Stimulated activated CD4-positive, alpha-beta T cell treated with anti-CD3 and anti-CD28 coated beads, Interleukin-1b, Interleukin-23, amount 100 ng/mL, for 1 hour (primary cell): Measurements from ENCODE around the gene TOM1.
"Not testable (repeated sequence)": the region's sequence is repeated elsewhere in the genome, so short reads cannot be mapped to it uniquely, and the experiment has no call there.

ENCODE experiments used
- DNase-seq, 2 donors: peaks; one replicate each; pipeline ENCODE4 v3.0.0-alpha.2; 2020; ENCODE audit warnings: low read depth in 2 of 2

The TOM1 gene

GRCh38 chr22:35345808-35346505 lies 46.3 kb downstream of the TOM1 start:
- DNase-seq: no peak

DNA sequence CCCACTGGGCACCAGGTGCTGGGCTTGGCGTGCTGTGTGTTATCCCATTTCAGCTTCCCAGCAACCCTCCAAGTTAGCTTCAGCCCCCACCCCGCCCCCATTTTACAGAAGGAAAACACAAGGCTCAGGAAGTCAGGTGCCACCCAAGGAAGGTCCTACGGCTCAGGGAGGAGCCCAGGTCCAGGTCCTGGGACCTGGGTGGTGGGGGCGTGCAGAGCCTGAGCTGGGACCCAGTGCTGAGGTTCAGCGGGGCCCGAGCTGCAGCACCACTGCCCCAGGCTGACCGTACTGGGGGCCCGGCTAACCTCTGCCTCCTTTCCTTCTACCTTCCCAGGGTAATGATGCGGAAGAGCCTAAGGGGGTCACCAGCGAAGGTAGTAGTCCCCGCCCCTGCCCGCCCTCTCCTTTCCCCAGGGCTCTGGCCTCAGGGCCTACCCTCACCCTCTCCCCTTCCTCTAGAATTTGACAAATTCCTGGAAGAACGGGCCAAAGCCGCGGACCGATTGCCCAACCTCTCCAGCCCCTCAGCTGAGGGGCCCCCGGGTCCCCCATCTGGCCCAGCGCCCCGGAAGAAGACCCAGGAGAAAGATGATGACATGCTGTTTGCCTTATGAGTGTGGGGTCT lies 47.0 kb downstream of the TOM1 start:
- DNase-seq: no peak

DNA sequence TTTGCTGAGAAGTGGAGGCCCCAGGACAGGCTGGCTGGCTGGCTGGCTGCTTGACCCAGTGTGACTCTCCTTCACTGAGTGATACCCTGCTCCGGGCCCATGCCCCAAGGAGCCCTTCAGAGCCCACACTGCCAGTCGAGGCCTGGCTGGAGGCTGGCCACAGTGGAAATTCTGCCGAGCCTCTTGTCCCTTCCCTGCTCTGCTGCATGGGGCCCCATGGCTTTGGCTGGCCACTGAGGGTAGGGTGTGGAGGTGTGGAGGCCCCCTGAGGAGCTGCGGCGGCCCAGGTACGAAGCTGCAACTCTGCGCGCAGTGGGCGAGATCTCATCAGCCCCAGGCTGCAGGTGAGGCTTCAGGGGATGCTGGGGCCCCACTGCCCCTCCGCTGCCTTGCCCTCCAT lies 47.8 kb downstream of the TOM1 start:
- DNase-seq: no peak

DNA sequence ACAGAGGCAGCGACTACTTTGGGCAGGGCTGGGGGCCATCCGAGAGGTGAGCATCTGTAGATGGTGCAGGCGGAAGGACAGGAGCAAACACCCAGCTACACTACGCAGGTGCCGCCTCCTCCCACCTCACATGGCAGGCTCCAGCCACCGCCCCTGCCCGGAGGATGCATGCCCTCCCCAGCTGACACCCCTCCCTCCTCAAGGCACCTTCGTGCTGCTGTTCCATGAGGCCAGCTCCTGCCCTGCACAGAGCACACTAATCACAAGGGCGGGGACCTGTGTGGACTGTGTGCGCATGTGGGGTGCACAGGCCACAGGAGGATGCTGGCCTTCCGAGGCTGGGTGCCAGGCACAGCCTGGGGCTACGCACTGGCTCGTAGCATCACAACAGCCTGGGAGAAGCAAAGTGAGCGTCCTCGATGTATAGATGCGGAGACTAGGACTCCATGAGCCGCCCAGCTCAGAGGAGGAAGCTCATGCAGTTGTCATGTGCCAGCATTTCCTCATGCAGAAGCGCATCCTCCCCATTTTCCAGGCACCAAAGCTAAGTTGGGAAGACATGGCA lies 48.4 kb downstream of the TOM1 start:
- no peak for DNase-seq

DNA sequence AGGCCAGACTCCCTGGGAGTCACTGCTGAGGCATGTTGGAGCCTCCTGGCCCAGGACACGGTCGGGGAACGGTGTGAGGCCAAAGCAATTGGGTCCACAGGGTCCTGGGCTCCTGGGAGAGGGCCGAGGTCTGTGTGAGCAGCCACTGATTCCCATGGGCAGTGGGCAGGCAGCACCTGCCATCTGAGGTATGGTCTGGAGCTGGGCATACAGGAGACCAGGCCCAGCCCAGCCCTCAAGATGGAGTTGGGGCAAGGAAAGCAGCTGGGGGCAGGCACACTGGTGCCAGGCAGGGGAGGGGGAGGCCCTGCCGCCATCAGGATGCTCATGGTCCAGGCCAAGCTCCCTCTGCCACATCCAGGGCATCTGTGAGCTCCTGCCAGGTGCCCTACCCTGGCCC lies 49.0 kb downstream of the TOM1 start:
- no peak for DNase-seq

DNA sequence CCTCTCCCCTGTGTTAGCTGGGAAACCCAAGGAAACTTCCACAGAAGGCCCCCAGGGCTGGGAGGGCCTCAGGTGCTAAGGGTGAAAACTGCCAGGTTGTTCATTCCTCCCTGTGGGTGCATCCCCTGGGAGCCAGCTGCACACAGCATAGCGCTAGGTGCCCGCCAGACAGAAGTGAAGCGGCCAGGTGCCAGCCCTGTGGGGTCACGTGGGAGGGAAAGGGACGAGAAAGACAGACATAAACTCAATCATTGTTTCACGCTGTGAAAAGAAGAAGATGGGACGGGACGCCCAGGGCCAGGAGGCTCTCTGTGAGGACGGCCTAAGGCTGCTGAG lies 49.6 kb downstream of the TOM1 start:
- DNase-seq: no peak

DNA sequence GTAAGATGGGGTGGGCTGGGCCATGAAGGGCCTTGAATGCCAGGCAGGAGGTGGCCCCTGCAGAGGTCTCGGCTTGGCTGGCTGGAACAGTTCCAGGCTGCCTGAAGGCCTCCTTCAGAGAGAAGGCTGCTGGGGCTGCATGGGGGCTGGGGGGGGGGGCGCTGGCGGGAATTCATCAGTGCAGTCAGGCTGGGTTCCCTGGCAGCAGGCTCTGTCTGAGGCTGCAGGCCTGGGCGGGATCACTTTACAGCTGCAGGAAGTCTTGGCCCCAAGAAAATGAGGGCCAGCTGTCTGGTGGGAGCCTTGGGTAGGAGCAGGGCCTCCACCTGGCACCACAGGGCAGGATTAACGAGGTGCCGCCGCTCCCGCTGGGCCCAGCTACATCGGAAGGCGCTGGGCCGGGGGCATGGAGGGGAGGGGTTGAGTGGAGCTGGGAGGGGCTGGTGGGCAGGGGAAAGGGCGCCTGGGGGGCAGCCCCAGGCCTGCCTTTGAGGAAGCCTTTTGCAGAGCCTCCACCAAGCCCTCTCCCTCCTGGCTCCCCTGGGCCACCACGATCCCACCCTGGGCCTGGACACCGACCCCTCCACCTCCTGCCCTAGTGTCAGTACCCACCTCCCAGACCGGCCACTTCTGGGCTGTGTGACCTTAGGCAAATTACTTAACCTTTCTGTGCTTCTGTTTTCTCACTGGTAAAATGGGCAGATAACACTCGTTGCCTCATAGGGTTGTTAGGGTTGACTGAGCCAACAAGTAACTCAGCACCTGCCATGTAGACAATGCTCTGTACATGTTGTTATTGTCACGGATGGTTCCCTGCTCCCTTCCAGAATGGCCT lies 50.2 kb downstream of the TOM1 start:
- no peak for DNase-seq

- peak; percentile 63 to 75 for DNase-seq
Observed at GRCh38 chr22:35350539-35351503, 51.1 kb downstream of the TOM1 start.

- peak in 1 of 2 donors; percentile 21 for DNase-seq
Observed at GRCh38 chr22:35352214-35353111, 52.8 kb downstream of the TOM1 start.

- no peak for DNase-seq
Observed at GRCh38 chr22:35353318-35353717, 53.6 kb downstream of the TOM1 start.

GRCh38 chr22:35354068-35354467 lies 54.4 kb downstream of the TOM1 start:
- DNase-seq: no peak

DNA sequence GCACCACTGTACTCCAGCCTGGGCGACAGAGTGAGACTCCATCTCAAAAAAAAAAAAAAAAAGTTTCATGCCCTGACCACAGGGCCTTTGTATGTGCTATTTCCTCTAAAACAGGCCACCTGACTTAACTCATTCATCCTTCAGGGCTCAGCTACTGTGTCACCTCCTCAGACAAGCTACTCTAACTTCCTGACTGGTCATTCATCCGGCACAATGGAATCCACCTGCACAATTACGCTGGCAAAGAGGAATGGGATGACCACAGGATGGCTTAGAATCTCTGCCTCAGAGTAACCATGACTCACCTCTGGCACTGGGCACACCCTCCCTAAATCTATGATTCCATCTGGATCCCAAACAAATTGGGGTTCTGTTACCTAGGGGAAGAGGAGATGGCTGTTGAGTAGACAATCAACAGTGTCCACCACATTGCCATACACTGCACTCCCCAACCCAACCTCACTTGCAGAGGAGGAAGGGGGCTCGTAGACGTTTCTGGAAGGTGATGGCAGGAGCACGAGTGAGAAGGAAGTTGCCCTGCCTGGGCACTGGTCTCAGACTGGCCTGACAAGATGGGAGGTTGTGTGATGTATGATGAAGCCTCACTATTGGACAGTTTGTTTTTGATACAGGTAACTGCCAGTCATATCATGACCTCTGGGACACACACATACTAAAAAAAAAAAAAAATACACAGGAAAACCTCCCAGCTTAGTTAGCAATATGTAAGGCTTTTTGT lies 58.4 kb downstream of the TOM1 start:
- no peak for DNase-seq

- DNase-seq: no peak
Observed at GRCh38 chr22:35359380-35360065, 59.8 kb downstream of the TOM1 start.

GRCh38 chr22:35361001-35361558 lies 61.4 kb downstream of the TOM1 start:
- DNase-seq: no peak

- no peak for DNase-seq
Observed at GRCh38 chr22:35363566-35364086, 63.9 kb downstream of the TOM1 start.

DNA sequence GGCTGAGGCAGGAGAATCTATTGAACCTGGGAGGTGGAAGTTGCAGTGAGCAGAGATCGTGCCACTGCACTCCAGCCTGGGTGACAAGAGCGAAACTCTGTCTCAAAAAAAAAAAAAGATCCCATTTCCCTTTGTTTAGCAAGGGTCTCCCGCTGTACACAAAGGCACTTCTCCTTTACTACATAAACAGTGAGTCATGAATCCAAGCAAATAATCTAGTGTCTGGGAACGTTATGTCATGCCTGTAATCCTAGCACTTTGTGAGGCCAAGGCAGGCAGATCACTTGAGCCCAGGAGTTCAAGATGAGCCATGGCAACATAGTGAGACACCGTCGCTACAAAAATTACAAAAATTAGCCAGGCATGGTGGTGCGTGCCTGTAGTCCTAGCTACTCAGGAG lies 64.5 kb downstream of the TOM1 start:
- DNase-seq: not testable (repeated sequence)

DNA sequence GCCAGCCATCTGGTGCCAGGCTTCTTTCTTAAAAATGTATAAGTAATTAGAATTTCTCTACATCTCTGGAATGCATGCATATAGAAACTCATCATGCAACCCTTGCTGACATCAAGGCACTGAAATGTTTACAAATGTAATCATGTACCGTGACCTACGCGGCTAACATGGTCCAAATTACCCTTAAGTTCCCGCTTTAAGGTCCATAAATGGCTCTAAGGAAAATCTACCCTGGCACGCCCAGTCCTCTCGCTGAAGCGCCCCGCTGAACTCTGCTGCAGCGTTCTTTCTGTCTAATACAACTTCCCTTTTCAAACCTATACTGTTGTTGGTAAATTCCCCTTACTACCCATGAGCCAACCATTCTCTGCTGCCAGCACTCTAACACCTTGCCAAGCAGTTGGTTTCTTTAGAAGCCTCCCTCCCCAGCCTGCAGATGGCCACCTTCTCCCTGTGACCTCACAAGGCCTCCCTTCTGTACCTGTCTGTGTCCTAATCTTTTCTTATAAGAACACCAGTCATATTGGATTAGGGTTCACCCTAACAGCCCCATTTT lies 67.7 kb downstream of the TOM1 start:
- no peak for DNase-seq

DNA sequence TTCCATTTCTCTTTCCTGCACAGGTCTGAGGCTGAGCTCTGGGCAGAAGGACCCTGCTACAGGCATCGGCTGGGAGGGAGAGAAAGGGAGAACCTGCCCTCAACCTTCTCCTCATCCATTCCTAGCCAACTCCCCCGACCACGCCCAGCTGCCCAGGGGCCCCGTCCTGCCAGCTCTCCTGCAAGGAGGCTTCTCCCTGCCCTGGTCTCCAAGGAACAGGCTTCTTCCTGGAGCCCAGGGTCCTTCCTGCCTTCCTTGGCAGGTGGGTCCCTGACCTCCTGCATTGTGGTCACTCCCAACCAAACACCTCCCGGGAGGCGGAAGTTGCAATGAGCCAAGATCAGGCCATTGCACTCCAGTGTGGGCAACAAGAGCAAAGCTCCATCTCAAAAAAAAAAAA lies 68.7 kb downstream of the TOM1 start:
- no peak for DNase-seq
